RPMI8226 (cell line): ENCODE data around the gene UNC5C.

Experiments used
- DNase-seq: peaks from one replicate; pipeline ENCODE4 v3.0.0-alpha.2; 2015

UNC5C gene

GRCh38 chr4:95546221-95546620 is 2.6 kb downstream of the UNC5C start:
- no peak for DNase-seq

DNA sequence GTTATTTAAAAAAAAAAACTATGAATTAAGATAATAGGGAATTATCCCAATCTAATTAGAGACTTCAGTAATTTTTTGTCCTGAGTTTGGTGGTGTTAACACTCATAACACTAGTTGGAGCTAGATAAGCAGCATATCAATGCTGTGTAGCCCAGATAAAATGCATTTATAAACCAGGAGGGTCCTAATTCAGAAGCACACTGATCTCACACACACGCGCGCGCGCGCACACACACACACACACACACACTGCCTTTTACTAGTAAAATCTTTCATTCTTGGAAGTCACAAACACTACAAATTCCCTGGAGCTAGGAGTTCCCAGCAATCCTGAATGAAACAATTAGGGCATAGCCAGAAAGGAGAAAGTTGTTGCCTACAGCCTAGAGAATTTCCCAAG is 3.2 kb downstream of the UNC5C start:
- no peak for DNase-seq

GRCh38 chr4:95544113-95545103 is 4.4 kb downstream of the UNC5C start:
- DNase-seq, result no peak

GRCh38 chr4:95541889-95542607 is 6.7 kb downstream of the UNC5C start:
- DNase-seq, result no peak

DNA sequence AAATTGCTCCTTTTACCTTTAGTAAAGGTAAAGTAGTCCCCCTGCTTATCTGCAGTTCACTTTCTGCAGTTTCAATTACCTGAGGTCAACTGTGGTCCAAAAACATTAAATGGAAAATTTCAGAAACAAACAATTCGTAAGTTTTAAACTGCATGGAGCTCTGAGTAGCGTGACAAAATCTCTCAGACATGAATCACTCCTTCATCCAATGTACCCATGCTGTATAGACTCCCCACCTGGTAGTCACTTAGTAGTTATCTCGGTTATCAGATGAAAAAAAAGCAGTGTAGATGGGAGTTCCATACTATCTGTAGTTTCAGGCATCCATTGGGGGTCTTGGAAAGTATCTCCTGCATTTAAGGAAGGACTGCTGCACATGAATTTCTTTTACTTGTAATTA is 7.7 kb downstream of the UNC5C start:
- DNase-seq, result no peak

DNA sequence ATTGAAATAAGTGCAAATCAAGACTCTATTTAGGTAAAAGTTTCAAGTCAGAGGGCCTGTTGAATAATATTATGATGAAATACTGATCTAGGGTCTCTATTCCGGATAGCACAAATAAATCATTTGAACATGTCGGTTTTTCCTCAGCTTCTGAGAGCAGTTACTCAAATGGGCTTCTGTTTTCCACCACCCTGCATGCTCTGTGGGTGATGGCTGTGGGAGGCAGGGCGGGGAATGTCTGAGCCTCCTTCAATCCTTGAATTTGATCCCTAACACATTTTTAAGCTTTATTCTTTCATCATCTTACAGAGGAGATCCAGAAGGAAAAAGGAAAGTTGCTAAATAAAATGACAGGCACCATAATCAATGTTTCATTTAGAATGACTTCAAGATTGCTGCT is 8.5 kb downstream of the UNC5C start:
- DNase-seq, result no peak

DNA sequence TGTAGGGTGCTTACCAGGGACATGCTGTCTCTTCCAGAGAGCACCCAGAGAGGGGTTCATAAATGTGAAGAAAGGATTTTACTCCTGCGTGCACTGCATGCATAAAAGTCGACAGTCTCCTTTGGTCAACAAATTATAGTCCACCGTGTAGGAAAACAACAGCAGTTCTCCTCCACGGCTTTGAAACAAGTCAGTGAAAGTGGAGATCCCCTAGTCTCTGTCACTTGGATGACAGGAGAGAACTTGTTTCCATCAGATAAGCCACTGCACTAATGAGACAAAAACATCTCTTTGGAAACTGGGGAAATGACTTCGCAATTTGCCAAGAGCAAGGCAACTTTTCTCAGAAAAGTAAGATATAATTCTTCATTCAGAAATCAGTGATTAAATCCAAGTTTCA is 9.7 kb downstream of the UNC5C start:
- DNase-seq, result no peak

GRCh38 chr4:95537863-95538488 is 10.8 kb downstream of the UNC5C start:
- DNase-seq, result no peak

DNA sequence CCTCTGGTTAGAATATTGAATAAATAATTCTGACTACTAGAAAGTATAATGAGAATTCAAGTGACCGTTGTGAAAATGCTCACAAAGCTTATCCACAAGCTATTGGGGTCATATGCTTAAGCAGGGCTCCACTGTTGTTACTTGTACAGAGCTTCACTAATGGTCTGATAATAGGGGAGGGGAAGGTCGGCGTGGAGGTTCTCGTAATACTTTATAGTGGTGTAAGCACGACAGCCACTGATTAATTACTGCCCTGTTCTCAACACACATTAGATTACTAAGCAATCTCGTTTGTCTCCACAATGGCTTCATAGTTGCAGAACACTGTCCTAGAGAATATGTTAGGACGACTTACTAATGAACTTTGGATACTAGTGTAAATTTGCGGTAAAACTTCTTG is 11.6 kb downstream of the UNC5C start:
- DNase-seq, result no peak

DNA sequence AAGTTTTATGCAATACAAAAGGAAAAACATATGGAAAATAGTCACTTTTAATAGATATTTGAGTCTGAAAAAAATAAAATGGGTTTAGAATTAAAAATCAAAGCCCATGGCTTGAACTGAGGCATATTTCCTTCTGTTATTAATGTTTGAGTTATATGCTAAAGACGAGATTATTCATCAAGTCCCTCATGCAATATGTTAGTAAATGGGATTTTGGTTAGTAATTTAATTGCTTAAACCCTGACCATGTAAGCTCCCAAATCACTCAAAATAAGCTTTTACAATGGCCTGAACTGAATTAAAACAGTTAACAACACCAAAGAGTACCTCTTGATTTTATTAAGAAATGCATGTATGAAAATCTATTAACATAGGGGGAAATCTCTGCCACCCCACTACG is 12.1 kb downstream of the UNC5C start:
- DNase-seq, result no peak

- DNase-seq, result no peak
Observed at GRCh38 chr4:95535180-95535579, 13.6 kb downstream of the UNC5C start.

GRCh38 chr4:95534032-95534431 is 14.7 kb downstream of the UNC5C start:
- DNase-seq, result no peak

DNA sequence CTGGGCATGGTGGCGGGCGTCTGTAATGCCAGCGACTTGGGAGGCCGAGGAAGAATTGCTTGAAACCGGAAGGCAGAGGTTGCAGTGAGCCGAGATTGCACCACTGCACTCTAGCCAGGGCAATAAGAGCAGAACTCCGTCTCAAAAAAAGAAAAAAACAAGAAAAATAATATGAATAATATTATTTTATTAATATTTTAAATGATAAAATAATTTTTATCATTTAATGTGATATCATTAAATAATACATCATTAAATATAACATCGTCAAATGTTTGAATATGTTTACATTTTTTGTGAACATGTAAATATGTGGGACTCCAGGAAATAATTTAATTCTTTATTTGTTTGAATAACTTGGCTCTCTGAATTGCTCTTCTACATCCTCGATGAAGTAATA is 15.5 kb downstream of the UNC5C start:
- no peak for DNase-seq

GRCh38 chr4:95532305-95532704 is 16.5 kb downstream of the UNC5C start:
- no peak for DNase-seq

DNA sequence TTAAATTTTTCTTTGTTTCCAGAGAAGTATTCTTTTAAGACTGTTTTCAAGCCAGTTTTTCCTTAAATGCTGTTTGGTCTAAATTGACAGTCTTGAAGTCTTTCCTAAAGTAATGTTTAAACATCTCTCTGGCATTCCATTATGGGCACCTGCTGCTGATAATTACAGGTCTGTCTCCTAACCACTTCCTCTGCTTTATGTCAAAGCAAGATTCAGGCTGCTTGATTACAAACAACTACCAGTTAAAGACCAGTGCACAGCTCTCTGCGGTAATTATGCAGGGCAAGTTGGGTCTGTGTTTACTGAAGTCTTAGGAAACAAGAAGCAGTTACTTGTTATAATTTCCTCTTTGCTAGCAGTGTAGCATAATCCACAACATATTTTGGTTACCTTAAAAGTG is 17.6 kb downstream of the UNC5C start:
- no peak for DNase-seq

DNA sequence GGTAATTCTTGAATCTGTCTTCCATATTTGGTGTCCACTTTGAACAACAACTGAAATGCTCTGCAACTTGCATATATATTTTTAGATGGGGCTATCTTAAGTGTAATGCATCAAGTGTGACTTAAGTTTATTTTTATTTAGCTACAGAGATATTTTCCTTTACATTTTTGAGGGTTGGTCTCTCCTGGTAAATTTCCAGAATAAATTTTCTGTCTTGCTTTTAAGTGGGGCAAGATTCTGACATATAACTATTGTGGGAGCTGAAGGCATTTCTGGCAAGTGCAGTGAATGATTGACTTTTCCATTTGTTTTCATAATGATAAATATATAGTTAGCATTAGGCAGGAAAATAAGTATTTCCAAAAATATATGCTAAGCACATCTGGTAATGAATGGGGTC is 18.8 kb downstream of the UNC5C start:
- DNase-seq, result no peak

DNA sequence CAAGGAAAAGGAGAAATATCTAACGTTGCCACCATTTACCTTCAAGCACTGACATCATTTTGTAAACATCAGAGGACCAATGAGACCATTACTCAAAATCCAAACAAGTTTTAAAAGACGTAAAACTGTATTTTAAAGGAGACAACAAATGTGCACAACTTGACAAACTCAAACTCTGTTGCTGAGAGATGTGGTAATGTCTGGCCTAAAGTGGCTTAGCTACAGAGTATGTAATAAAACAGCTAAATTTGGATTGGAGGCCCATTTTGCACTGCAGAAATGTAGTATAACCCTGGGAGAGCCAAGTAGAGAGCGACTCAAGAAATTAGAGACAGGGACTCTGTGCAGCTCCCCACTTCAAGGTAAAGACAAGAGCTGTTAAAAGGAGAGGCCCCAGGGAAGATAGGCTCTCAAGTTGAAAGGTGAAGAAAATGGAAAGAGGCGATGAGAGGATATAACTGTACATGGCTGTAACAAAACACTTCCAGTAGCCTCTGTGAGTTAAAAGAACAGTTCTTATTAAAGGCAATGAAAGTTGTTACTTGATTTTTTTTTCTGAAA is 20.3 kb downstream of the UNC5C start:
- DNase-seq, result no peak

GRCh38 chr4:95526075-95526474 is 22.7 kb downstream of the UNC5C start:
- DNase-seq, result no peak

GRCh38 chr4:95524729-95525128 is 24.0 kb downstream of the UNC5C start:
- DNase-seq, result no peak

- no peak for DNase-seq
Observed at GRCh38 chr4:95524184-95524583, 24.6 kb downstream of the UNC5C start.

GRCh38 chr4:95522682-95523530 is 25.9 kb downstream of the UNC5C start:
- no peak for DNase-seq

DNA sequence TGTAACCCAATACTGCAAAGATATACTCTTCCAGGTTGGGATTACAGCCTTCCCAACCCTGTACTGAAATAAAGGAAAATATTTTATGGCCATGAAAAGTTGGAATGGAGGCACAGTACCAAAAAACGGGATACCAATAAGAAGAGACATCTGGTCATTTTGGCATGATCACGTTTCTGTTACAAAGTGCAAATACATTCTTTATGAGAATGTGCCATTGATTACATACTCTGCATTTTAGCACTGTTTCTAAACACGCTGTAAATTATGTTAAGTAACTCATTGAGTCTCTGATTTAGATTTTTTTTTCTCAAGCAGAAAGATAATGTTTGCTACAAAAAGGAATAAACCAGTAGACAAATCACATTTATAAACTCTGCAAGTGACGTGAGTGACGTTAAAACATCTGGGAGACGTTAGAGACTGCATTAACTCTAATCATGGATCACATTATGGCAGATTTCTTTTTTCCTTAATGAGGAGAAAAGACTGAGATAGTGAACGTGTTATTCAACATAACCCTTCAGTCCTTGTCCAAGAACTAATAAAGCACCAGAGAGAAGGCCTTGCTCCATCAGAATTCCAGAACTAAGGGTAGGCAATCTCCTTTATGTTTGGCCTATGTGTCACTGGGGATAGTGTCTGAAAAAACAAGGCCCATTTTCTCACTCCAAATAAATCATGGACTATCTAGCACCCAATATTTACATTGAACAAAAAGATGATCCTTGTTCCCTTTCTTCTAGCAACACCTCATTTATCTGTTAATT is 31.0 kb downstream of the UNC5C start:
- DNase-seq, result no peak
